Measurements from ENCODE around the gene C6orf118. TPM values are rescaled to one million over a fixed set of nuclear protein-coding genes. Genes with fewer than 3 reads are reported as not detected.

C6orf118 gene
- not detected in 2 replicates for total RNA-seq

DNA sequence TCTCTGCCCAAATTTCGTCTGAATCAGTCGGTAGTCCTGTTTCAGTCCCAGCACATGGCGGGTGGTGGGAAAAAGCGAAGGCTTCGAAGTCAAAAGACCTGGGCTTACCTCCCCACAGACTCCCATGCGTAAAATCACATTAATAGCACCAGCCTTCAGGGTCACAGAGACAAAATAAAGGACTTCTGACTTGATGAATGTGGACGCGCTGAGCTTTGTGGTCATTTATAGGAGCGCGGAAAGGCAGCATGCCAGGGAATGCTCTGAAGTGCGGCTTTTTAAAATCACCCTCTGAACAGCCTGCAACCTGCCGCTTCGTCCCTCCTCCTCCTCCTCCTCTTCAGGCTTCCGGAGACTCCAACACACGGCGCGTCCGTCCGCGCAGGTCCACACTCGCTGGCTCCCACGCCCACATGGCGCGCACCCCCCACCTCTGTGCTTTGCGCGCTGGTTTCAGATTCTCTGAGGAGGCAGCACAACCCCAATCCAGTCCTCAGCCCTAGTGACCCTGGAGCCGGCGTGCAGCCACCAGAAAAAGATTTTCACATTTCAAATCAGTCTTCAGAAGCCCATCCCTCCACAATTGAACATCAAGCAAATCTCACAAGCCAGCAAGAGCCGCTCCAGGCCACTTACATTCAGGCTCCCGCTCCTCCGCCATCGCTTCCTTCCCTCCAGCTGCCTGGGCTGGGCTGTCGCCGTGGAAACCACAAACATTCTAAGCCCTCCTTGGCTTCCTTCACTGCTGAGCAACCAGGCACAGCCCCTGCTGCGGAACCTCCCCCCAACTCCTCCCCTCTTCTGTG lies at the start of gene C6orf118:
C6orf118 (minus strand) TSS at position 680 of the 806 bp plus-strand sequence; CDS start at position 661, 19 bp downstream.

